ENCODE results near the gene SLC27A1.
A peak's percentile ranks its signal among the peaks of the same experiment; 100 is the strongest.
"Not testable (repeated sequence)": the region's sequence is repeated elsewhere in the genome, so short reads cannot be mapped to it uniquely, and the experiment has no call there.

Gene SLC27A1

DNA sequence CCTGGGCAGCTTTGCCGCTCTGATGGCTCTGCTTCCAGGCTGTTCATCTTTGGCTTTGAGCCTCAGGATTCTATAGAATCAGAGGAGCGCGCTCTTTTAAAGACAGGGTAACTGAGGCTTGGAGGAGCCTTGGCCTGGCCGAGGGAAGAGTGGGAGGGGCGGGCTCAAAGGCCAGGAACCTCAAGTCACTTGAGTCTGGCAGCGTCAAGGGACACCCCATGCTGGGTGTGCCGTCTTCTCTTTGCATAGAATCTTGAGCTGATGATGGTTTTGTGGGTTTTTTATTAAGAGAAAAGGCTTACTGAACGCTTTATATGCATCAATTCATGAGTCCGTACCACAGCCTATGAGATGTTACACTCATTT lies 42.2 kb downstream of the SLC27A1 start:
- DNase-seq: no peak

GRCh38 chr19:17515408-17516149 lies 45.3 kb downstream of the SLC27A1 start:
- no peak for DNase-seq

- no peak for DNase-seq
Observed at GRCh38 chr19:17517898-17518297, 47.6 kb downstream of the SLC27A1 start.

DNA sequence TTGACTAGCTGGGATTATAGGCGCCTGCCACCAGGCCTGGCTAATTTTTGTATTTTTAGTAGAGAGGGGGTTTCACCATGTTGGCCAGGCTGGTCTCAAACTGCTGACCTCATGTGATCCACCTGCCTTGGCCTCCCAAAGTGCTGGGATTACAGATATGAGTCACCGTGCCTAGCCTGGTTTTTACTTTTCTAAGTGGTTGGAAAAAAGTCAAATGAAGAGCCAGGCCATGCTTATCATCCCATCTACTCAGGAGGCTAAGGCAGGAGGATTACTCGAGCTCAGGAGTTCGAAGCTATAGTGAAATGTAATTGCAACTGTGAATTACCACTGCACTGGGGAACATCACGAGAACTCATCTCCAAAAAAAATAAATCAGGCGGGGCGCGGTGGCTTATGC lies 48.3 kb downstream of the SLC27A1 start:
- not testable (repeated sequence) for DNase-seq

GRCh38 chr19:17519967-17520366 lies 49.6 kb downstream of the SLC27A1 start:
- DNase-seq: no peak

DNA sequence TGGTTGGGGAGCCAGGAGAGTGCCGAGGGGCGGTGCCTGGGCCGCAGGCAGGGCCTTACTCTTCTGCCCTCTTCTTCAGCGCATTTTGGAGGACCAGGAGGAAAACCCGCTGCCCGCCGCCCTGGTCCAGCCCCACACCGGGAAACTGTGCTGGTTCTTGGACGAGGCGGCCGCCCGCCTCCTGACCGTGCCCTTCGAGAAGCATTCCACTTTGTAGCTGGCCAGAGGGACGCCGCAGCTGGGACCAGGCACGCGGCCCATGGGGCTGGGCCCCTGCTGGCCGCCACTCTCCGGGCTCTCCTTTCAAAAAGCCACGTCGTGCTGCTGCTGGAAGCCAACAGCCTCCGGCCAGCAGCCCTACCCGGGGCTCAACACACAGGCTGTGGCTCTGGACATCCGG lies 50.5 kb downstream of the SLC27A1 start:
- DNase-seq: no peak

DNA sequence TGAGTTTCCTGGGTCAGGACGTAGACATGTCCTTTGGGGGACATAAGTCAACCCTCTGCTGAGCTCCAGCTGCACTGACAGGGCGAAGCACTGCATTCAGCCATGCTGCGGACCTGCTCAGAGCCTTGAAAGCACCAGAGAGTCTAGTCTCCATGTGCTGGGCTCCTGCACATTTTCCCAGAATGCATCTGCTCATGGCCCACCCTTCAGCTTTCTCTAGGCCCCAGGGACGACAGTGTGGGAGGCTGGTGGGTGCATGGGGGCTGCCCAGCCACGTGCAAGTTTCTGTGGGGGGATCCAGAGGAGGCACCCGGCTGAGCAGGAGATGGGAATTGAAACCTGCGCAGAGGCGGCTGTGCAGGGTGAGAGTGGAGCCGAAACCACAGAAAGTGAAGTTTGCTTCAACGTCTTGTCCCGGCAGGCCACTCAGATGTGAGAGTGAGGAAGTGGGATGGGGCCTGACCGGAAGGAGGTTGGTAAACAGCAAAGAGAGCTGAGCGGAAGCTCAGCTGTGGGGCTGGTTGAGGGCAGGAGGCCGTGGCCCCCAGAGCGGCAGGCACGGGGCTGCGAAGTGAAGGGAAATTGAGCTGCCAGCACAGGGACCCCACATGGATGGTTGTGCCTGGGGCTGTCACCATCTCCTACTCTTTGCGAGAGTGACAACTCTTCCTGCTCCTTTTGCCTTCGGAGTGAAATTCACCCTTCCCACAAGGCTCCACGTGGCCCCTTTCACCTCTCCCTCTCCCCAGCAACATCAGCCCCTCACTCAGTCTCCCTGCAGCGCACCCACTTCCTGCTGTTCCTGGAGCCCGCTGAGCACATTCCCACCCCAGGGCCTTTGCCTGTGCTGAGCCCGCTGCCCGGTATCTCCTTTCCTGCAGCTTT lies 52.9 kb downstream of the SLC27A1 start:
- no peak for DNase-seq

DNA sequence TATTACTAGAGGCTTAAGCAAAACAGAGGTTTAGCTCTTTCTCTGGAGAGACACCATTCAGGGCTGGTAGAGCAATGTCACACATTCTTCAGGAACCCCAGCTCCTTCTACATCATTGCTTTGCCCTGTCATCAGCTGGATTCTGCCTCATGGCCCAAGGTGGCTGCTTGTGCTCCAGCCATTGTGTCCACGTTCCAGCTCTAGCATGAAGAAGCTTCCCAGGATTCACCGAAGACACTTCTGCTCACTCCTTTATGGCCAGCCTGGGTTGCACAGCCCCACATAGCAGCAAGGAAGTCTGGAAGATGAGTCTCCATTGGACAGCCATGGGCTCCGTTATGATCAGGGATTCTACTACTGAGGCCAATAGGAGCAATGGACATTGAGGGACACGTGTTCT lies 54.3 kb downstream of the SLC27A1 start:
- no peak for DNase-seq

GRCh38 chr19:17525141-17525540 lies 54.8 kb downstream of the SLC27A1 start:
- DNase-seq: no peak

DNA sequence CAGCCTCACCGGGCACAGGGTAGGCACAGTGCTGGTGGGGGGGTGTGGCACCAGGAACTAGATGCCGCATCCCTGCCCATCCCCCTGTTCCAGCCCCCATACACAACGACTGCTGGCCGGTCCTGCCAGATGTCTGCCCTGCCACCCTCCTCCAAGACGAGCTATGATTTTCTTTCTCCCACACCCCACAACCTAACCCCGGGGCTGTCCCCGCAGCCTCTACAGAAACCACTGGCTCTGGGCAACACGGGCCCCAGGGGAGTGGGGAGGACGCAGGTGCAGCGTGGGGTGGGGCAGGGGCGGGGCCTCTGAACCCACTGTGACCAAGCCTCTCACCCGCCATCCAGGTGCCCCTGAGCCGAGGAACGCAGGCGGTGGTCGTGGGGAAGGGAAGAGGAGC lies 56.6 kb downstream of the SLC27A1 start:
- no peak for DNase-seq

- no peak for DNase-seq
Observed at GRCh38 chr19:17527326-17527725, 57.0 kb downstream of the SLC27A1 start.

DNA sequence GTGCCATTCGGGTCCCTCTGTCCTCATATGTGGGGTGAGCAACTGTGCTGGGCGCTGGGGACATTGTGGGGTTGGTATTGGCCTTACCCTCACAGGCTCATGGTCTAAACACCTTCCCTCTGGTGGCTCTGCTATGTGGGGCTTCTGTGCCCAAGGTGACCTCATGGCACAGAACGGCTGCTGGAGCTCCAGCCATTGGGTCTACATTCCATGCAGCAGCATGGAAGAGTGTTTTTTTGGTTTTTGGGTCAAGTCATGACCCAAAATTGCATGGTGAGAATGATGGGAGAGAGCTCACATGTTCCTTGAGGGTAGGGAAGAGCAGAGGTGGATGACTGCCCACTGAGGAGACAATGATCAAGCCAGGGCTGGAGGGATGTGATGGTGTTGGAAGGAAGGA lies 58.3 kb downstream of the SLC27A1 start:
- DNase-seq: no peak

DNA sequence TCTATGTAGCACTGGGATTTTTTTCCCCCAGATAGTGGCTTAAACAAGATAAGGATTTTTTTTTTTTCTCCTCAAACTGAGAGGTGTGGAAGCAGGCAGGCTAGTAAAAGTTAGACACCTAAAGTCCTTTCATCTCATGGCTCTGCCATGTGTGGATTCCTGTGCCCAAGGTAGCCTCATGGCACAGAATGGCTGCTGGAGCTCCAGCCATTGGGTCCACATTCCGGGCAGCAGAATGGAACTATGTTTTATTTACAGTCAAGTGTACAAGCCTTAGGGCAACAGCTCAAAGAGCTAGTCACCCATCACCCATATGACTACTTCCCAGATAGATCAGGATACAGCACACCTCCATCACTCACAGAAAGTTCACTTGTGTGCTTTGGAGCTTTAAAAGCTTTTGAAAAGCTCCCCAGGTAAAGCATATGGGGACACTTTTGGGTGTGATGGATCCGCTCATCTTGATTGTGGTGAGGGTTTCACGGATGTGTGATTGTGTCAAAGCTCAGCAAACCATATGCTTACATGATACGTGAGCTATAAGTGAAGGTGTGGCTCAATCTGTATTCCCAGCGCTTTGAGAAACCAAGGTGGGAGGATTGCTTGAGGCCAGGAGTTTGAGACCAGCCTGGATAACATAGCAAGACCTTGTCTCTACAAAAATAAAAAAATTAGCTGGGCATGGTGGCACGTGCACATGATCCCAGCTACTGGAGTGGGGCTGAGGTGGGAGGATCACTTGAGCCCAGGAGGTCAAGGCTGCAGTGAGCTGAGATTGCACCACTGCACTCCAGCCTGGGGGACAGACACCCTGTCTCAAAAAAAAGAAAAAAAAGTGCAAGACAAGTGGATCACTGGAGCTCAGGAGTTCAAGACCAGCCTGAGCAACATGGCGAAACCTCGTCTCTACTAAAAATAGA lies 59.2 kb downstream of the SLC27A1 start:
- DNase-seq: no peak

GRCh38 chr19:17530586-17530985 lies 60.3 kb downstream of the SLC27A1 start:
- DNase-seq: no peak

DNA sequence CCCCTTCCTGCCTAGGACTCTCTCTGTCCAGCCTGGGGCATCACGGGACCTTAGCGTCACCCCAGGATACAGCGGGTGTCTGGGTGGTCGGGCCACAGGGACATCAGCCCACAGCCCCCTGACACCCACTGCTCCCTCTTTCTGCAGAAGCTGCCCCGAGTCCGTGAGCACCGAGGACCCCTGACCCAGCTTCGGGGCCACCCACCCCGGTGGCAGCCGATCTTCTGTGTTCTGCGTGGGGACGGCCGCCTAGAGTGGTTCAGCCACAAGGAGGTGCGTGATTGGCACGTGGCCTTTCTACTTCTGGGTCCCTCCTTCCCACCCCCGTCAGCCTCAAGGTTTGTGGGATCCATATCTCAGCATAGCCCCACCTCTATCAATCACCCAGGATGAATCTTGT lies 61.8 kb downstream of the SLC27A1 start:
- no peak for DNase-seq

GRCh38 chr19:17532557-17532956 lies 62.2 kb downstream of the SLC27A1 start:
- no peak for DNase-seq

- DNase-seq: no peak
Observed at GRCh38 chr19:17534767-17535166, 64.4 kb downstream of the SLC27A1 start.

DNA sequence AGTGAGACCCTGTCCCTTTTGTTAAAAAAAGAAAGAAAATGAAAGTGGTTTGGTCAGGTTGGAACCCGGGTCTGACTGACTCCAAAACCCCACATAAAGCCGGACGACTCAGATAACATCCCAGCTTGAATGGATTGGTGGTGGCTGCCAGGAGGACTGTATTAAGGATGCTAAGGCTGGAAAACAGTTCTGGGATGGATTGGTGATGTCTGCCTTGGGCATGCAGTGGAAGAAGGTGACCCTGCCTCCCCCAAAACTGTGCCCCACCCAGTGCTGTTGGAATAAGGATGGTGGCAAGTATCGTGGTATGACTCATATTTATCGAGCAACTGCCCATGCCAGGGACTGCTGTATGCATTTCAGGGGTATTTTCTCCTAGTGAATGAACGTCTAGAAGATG lies 66.6 kb downstream of the SLC27A1 start:
- no peak for DNase-seq

DNA sequence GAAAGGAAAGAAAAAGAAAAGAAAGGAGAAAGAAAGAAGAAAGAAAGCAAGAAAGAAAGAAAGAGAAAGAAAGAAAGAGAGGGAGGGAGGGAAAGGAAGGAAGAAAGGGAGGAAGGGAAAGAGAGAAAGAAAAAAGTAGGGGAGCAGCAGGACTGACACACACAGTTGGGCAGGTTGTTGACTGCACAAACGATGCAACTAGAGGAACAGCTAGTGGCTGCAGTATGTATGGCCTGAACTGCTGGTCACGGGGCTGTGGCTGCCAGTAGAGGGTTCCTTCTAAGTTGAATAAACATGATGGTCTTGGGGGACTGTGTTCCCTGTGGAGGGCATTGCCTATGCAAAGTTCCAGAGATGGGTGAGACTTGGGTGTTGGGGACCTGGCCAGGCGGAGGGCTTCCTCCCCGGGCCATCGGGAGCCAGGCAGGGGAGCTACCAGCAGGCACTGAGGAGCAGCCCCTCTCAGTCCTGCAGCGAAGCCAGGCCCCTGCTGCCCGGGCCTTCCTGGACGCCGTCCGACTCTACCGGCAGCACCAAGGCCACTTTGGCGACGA lies 68.4 kb downstream of the SLC27A1 start:
- no peak for DNase-seq

DNA sequence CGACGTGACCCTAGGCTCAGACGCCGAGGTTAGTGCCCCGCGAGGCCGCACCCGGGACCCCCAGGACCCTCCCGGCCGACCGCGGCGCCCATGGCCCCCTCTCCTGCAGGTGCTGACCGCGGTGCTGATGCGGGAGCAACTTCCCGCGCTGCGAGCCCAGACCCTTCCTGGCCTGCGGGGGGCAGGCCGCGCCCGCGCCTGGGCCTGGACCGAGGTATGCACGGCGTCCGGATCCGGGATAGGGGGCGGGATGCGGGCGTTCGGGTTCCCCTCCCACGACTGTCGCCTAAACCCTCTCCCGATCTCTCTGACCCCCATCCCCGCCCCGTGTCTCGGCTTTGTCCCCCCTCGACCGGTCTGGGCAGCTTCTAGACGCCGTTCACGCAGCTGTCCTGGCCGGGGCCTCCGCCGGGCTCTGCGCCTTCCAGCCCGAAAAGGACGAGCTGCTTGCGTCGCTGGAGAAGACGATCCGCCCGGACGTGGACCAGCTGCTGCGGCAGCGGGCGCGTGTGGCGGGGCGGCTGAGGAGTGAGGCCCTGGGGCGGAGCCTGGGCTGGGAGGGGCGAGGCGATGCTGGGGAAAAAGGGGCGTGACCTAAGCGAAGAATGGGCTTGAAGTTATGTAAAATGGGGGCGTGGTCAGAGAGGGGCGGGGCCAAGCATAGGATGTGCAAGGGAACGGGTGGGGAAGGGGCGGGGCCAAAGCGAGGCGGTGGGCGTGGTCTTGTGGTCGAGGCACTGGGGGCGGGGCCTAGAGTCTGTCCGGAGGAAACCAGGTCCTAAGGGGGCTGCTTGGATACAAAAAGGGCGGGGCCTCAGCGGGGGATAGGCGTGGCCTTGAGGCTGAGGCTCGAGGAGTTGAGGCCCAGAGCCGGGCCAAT lies 69.2 kb downstream of the SLC27A1 start:
- peak; percentile 46 for DNase-seq

GRCh38 chr19:17540174-17540573 lies 69.8 kb downstream of the SLC27A1 start:
- no peak for DNase-seq

DNA sequence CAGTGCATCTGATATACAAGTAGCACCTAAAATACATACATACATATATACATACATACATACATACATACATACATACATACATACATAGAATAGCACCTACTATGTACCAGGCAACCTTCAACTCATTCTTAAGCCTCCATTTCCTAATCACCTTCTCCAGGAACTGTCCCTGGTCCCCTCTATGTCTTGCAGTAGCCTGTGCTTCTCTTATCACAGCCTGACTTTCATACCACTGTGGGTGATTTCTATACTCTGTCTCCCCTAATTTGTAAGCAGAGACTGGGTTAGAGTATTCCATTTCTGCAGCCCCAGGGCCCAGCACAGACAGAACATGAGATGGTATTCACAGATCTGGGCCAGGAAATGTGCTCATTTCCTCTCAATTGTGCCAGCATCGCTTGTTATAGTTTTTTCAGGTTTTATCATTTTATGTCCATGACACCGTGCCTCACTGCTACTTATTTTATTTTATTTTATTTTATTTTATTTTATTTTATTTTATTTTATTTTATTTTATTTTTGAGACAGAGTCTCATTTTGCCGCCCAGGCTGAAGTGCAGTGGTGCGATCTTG lies 70.9 kb downstream of the SLC27A1 start:
- no peak for DNase-seq

Data from NCI-H187 treated with DMSO at 0.1 percent for 48 hours (cell line).